GOT3 (cell line): ENCODE results near the gene OLFM1.
"Not testable (repeated sequence)": the region's sequence is repeated elsewhere in the genome, so short reads cannot be mapped to it uniquely, and the experiment has no call there.

Experiments used
- DNase-seq: peaks from one replicate; lab custom pipeline; 2025; ENCODE audit warnings: mixed read lengths; lab: John Stamatoyannopoulos, UW

OLFM1 gene

DNA sequence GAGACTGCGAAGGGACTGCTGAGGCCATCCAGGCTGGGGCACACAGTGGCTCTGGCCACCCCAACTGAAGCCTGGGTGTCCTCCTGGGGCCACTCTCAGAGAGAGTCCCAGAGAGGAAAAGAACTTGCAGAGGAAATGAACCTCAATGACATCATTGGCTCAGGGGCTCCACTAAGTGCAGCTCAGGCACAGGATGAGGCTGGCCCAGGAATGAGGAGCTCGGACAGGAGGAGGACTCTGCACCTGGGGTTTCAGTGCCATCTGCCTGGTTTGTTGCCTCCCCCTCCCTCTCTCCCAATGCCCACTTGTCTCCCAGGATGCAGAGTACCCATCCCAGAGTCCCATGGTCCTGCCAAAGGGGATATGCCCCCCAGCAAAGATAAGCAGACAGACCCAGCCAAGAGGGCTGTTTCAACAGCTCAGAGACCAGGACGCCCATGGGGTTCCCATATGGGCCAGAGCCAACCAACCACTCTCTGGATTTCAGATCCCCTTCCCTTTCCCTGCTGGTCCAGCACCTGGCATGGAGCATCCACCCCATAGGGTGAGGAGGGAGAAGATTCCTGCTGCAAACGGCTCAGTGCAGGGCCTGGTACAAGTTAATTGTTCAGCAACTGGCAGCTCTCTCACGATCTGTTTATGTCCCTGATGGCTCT lies 26.9 kb upstream of the OLFM1 start:
- no peak for DNase-seq

DNA sequence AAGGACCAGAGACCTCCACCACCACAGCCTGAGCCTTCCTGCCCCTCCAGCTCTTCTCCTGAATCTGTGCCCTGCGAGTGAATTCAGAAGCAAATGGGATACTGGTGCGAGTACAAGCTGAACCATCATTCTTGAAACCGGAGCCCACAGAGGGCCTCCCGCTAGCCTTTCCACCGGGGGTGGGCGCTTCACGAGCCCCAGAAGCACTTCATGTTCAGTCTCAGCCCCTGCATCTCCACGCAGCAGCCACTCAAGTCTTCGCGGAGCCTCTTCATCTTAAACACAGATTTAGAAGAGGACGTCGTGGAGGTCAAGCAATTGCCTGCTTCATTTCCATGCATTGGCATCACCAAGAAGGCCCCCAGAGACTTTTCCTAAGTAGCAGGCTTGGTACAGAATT lies 26.0 kb upstream of the OLFM1 start:
- DNase-seq: no peak

DNA sequence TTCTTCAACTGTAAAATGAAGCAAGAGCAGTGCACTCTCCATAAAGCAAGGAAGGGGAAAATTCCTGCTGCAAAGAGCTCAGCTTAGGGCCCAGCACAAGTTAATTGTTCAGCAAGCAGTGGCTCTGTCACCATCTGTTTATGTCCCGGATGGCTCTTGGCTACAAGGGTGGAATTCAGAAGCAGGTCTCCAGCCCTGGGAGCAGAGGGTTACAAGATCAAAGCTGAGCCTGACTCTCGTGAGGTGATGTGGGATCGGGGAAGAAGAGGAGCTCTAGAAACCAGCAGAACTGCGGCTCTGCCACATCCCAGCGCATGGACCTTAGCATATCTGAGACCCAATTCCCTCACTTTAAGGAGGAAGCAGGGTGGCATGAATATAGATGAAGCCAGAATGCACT lies 25.2 kb upstream of the OLFM1 start:
- DNase-seq: no peak

GRCh38 chr9:135063466-135063865 lies 24.0 kb upstream of the OLFM1 start:
- DNase-seq: not testable (repeated sequence)

GRCh38 chr9:135063888-135064287 lies 23.6 kb upstream of the OLFM1 start:
- DNase-seq: not testable (repeated sequence)

DNA sequence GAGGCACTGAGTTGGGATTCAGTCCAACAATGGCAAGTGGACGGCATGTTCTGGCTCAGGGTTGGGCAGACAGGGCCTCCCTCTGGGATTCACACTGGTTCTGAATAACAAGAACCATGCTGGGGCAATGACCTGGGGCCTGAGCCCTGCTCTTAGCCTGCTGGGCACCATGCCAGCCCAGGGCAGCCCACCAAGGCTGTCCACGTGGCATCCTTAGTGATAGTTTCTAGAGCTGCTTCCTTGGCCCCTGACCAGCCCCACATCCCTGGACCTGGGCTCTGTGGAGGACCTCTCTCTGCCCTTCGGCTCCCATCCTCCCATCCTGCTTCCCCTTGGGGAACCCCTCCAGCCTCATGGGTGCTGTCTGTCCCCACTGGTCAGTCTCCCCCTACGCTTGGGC lies 22.3 kb upstream of the OLFM1 start:
- DNase-seq: no peak

- DNase-seq: no peak
Measured at GRCh38 chr9:135065804-135066203, 21.7 kb upstream of the OLFM1 start.

DNA sequence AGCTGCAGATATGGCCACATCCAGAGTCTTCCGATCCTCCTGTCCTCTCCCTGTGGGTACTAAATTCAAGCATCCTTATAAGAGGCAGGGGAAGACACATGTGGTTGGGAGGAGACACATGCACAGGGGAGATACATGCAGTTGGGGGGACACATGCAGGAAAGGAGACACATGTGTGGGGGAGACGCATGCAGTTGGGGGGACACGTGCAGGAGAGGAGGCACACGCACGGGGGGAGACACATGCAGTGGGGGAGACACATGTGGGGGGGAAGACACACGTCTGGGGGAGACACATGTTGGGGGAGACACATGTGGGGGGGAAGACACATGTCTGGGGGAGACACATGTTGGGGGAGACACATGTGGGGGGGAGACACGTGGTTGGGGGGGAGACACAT lies 21.2 kb upstream of the OLFM1 start:
- no peak for DNase-seq

GRCh38 chr9:135067096-135067710 lies 20.3 kb upstream of the OLFM1 start:
- DNase-seq: no peak

GRCh38 chr9:135068776-135069415 lies 18.6 kb upstream of the OLFM1 start:
- DNase-seq: no peak

DNA sequence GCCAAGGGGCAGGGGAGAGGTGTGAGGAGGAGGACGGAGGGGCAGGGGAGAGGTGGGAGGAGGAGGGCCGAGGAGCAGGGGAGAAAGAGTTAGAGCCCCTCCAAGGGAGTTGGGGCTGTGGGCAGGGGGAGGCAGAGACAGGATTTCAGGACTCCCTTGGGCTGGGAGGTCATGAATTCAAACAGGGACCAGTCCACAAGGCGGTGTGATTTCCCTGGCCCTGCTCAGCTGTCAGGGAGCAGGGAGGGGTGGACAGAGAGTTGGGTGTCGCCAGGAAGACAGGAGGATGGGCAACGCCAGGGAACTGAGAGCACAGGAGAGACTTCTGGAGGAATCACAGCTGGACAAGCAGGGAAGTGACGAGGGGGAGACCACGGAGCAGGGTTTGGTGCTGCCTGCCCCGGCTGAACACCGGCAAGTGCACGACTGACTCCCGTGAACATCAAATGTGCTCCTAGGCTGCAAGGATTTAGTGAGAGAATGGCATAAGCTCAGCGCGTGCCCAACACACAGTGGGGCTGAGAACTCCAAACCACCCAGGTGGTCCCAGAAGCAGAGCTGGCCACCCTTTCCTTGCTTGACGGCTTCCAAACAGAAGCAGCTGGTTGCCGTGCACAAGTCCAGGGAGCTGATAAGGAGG lies 17.8 kb upstream of the OLFM1 start:
- DNase-seq: no peak

GRCh38 chr9:135070198-135070951 lies 17.1 kb upstream of the OLFM1 start:
- no peak for DNase-seq

- DNase-seq: no peak
Measured at GRCh38 chr9:135070964-135071735, 16.3 kb upstream of the OLFM1 start.

GRCh38 chr9:135073081-135073740 lies 14.3 kb upstream of the OLFM1 start:
- no peak for DNase-seq

DNA sequence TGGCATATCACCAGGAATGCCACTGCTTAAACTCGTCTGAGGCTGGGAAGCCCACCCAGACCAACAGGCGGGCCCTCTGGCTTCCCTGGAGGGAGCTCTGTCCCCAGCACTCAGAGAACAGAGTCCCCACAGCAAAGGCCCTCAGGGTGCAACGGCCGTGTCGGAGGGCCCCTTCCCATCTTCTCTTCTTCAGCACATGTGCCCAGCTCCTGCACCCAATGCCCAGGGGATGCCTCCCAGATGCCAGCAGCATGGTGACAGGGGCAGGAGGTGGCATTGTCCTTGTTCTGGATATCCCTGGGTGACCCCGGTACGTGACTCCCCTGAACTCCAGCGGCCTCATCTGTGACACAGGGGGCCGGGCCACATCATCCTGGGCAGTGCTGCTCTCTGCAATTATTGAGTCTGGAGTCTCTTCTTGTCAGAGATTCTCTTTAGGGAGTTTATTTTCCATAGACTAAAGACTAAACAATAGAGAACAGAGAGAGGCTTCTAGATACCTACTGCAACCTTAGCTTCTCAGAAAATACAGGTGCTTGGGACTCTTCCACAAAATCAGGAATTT lies 13.6 kb upstream of the OLFM1 start:
- no peak for DNase-seq

GRCh38 chr9:135074354-135075233 lies 12.9 kb upstream of the OLFM1 start:
- no peak for DNase-seq

- DNase-seq: no peak
Measured at GRCh38 chr9:135075234-135076142, 12.0 kb upstream of the OLFM1 start.

GRCh38 chr9:135076143-135076875 lies 11.2 kb upstream of the OLFM1 start:
- no peak for DNase-seq
